ENCODE data around the gene RBM47. TPM values are rescaled to one million over a fixed set of nuclear protein-coding genes. Genes with fewer than 3 reads are reported as not detected.
"Not testable (repeated sequence)": the region's sequence is repeated elsewhere in the genome, so short reads cannot be mapped to it uniquely, and the experiment has no call there.

RBM47 gene
- polyA plus RNA-seq, 1 donor from 2014 or later = 1.7 TPM

GRCh38 chr4:40438384-40439026, 191.2 kb downstream of the RBM47 start:
- no peak overlapping the region for H3K4me3 ChIP-seq (ENCODE audit: low read length)
- H3F3A ChIP-seq (ENCODE audit: insufficient read depth, low read length, poor library complexity, severe bottlenecking) = no peaks in the 10 kb centered on the region
- H3K4me2 ChIP-seq (ENCODE audit: low read length) = no peak overlapping the region
- no peak for TF ChIP-seq EP300 (conservative IDR thresholded peaks at IDR 0.05; ENCODE audit: poor library complexity, severe bottlenecking)
- no peak for TF ChIP-seq POLR2AphosphoS5 (IDR thresholded peaks at IDR 0.05)
- no peak for TF ChIP-seq REST (IDR thresholded peaks at IDR 0.05; ENCODE audit: borderline replicate concordance)
- TF ChIP-seq SMC3 (conservative IDR thresholded peaks at IDR 0.05; ENCODE audit: poor library complexity) = no peak
- no peak for TF ChIP-seq EZH2 (IDR thresholded peaks at IDR 0.05; ENCODE audit: borderline replicate concordance, insufficient read depth, low read length, poor library complexity, severe bottlenecking)
- TF ChIP-seq MXI1 (conservative IDR thresholded peaks at IDR 0.05; ENCODE audit: poor library complexity, severe bottlenecking) = no peak
- no peak for TF ChIP-seq TAF1 (IDR thresholded peaks at IDR 0.05; ENCODE audit: low read depth)
- no peak for TF ChIP-seq RAD21 (conservative IDR thresholded peaks at IDR 0.05)
- no peak for TF ChIP-seq CTCF (IDR thresholded peaks at IDR 0.05; ENCODE audit: poor library complexity, severe bottlenecking)
- H3K27me3 ChIP-seq (ENCODE audit: insufficient read depth, low read depth, low read length) = no peaks in the 10 kb centered on the region
- H4K20me1 ChIP-seq (ENCODE audit: insufficient read depth) = no peaks in the 10 kb centered on the region
- H3K27ac ChIP-seq (ENCODE audit: low read length) = no peak overlapping the region
- no peaks in the 10 kb centered on the region for H3K9me2 ChIP-seq (ENCODE audit: insufficient read depth, low read length)
- no peaks in the 10 kb centered on the region for H3K79me2 ChIP-seq (replicated peaks; ENCODE audit: insufficient read depth, low read length)
- H2AFZ ChIP-seq (ENCODE audit: low read depth, low read length) = no peak overlapping the region
- no peaks in the 10 kb centered on the region for H3K36me3 ChIP-seq (ENCODE audit: insufficient read depth, low read length)
- H3K9ac ChIP-seq (ENCODE audit: low read length) = no peak overlapping the region
- H3K9me3 ChIP-seq (ENCODE audit: low read length) = no peaks in the 10 kb centered on the region

- no peaks in the 10 kb centered on the region for H3K27me3 ChIP-seq (ENCODE audit: insufficient read depth, low read depth, low read length)
- no peak overlapping the region for H2AFZ ChIP-seq (ENCODE audit: low read depth, low read length)
- H3K9me3 ChIP-seq (ENCODE audit: low read length) = no peaks in the 10 kb centered on the region
- no peak overlapping the region for H3K4me3 ChIP-seq (ENCODE audit: low read length)
- H3K4me2 ChIP-seq (ENCODE audit: low read length) = no peak overlapping the region
- no peak overlapping the region for H3K27ac ChIP-seq (ENCODE audit: low read length)
- TF ChIP-seq SMC3 (conservative IDR thresholded peaks at IDR 0.05; ENCODE audit: poor library complexity) (no peak), RAD21 (conservative IDR thresholded peaks at IDR 0.05) (no peak), EZH2 (IDR thresholded peaks at IDR 0.05; ENCODE audit: borderline replicate concordance, insufficient read depth, low read length, poor library complexity, severe bottlenecking) (no peak), MXI1 (conservative IDR thresholded peaks at IDR 0.05; ENCODE audit: poor library complexity, severe bottlenecking) (no peak), REST (IDR thresholded peaks at IDR 0.05; ENCODE audit: borderline replicate concordance) (no peak)
- no peaks in the 10 kb centered on the region for H3K79me2 ChIP-seq (replicated peaks; ENCODE audit: insufficient read depth, low read length)
- H3K9ac ChIP-seq (ENCODE audit: low read length) = no peak overlapping the region
- no peaks in the 10 kb centered on the region for H3F3A ChIP-seq (ENCODE audit: insufficient read depth, low read length, poor library complexity, severe bottlenecking)
- no peaks in the 10 kb centered on the region for H3K36me3 ChIP-seq (ENCODE audit: insufficient read depth, low read length)
- no peaks in the 10 kb centered on the region for H3K9me2 ChIP-seq (ENCODE audit: insufficient read depth, low read length)
- no peaks in the 10 kb centered on the region for H4K20me1 ChIP-seq (ENCODE audit: insufficient read depth)
Measured at GRCh38 chr4:40437741-40438383, 191.8 kb downstream of the RBM47 start.

- H3F3A ChIP-seq (ENCODE audit: insufficient read depth, low read length, poor library complexity, severe bottlenecking); H3K9me2 ChIP-seq (ENCODE audit: insufficient read depth, low read length); H2AFZ ChIP-seq (ENCODE audit: low read depth, low read length); H3K9ac ChIP-seq (ENCODE audit: low read length); H3K4me3 ChIP-seq (ENCODE audit: low read length); H3K27ac ChIP-seq (ENCODE audit: low read length); H3K79me2 ChIP-seq (replicated peaks; ENCODE audit: insufficient read depth, low read length); H3K9me3 ChIP-seq (ENCODE audit: low read length); H3K27me3 ChIP-seq (ENCODE audit: insufficient read depth, low read depth, low read length); H3K36me3 ChIP-seq (ENCODE audit: insufficient read depth, low read length); H3K4me2 ChIP-seq (ENCODE audit: low read length); H4K20me1 ChIP-seq (ENCODE audit: insufficient read depth): not testable (repeated sequence)
Measured at GRCh38 chr4:40435306-40435705, 194.4 kb downstream of the RBM47 start.

Data from neural cell (in vitro differentiated cells).